HG02852 (cell line): ENCODE results near the gene IGSF10.
"Not testable (repeated sequence)": the region's sequence is repeated elsewhere in the genome, so short reads cannot be mapped to it uniquely, and the experiment has no call there.

Experiments used
- ATAC-seq: cut with Tn5 transposase; IDR thresholded peaks from one replicate; pipeline ENCODE4 v1.9.1; 2021; ENCODE audit warnings: mild to moderate bottlenecking, moderate library complexity; ENCODE audit not compliant: unreplicated experiment

The IGSF10 gene

GRCh38 chr3:151460774-151461450 is at the start of gene IGSF10:
Gene IGSF10 (minus strand): TSS chr3:151461061. CDS start chr3:151458709, 2,352 bp downstream.
- no peak for ATAC-seq

GRCh38 chr3:151509468-151510135 is 48.7 kb upstream of the IGSF10 start:
- not testable (repeated sequence) for ATAC-seq

DNA sequence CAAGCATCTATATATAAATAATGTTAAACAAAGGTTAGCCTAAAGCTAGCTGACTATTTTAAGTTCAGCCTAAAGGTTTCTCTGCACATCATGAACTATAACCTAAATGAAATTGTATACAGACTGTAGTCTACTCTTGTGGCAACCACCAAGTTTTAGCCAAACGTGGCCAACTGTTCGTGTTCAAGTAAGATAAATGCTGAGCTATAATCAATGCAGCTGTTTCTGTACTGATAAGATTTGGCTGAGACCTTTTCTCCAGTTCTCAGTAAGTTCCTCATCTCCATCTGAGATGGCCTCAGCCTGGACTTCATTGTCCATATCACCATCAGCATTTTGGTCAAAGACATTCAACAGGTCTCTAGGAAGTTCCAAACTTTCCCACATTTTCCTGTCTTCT is 43.7 kb upstream of the IGSF10 start:
- no peak for ATAC-seq

DNA sequence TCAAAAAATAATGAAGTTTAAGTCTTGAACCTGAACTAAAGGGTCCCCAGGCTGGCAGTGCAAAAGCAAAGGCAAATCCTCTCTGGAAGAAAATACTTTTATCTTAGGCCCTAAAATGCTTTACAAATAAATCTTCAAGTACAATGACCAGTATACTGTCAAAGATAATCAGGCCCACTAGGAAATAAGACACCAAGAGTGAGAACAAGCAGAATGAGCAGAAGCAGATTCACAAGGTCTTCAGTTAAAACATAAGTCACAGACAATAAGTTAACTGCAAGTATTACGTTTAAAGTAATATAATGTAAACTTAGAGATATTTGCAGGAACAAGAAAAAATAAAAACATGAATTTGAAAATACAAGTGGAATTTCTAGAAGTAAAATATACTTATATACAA is 42.2 kb upstream of the IGSF10 start:
- ATAC-seq, result no peak

- no peak for ATAC-seq
Measured at GRCh38 chr3:151501923-151502632, 41.2 kb upstream of the IGSF10 start.

DNA sequence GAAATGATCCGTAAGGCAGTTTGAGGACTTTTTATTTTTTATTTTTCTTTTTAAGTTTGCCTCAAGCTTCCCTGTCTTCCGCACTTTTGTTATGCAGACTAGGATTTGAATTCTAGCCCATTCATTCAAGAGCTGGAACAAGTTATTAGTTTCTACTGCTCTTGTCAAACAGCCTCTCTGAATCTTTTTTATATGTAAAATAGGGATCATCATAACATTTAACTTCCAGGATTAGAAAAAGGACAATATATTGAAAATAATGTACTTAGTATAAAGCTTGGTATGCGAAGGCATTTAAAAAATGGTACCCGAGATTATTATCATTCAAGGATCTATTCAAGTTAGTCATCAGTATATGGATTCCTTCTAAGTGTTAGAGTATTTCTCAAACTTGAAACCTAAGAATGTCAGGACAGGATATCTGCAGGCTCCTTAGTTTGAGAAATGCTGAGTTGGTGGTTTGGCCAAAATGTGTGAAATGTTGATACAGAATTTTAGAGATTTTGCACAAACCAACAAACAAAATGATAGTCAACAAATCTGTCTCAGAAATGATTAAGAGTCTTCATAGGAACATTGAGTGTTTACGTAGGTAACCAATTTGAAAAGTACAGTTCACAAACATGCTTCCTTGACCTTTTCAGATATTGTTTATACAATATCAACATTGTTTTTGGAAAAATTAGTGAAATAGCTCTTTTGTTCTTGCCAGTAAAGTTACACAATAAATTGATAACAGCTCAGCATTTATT is 40.5 kb upstream of the IGSF10 start:
- ATAC-seq, result no peak

GRCh38 chr3:151499168-151499567 is 38.3 kb upstream of the IGSF10 start:
- no peak for ATAC-seq

GRCh38 chr3:151491525-151491924 is 30.7 kb upstream of the IGSF10 start:
- ATAC-seq, result no peak

DNA sequence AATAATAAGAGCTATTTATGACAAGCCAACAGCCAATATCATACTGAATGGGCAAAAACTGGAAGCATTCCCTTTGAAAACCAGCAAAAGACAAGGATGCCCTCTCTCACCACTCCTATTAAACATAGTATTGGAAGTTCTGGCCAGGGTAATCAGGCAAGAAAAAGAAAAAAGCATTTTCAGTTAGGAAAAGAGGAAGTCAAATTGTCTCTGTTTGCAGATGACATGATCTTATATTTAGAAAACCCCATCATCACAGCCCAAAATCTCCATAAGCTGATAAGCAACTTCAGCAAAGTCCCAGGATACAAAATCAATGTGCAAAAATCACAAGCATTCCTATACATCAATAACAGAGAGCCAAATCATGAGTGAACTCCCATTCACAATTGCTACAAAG is 27.0 kb upstream of the IGSF10 start:
- not testable (repeated sequence) for ATAC-seq

- ATAC-seq, result no peak
Measured at GRCh38 chr3:151483961-151484520, 23.2 kb upstream of the IGSF10 start.

GRCh38 chr3:151483488-151483887 is 22.6 kb upstream of the IGSF10 start:
- ATAC-seq, result no peak

- ATAC-seq, result no peak
Measured at GRCh38 chr3:151480492-151480891, 19.6 kb upstream of the IGSF10 start.

- ATAC-seq, result no peak
Measured at GRCh38 chr3:151479452-151479851, 18.6 kb upstream of the IGSF10 start.

DNA sequence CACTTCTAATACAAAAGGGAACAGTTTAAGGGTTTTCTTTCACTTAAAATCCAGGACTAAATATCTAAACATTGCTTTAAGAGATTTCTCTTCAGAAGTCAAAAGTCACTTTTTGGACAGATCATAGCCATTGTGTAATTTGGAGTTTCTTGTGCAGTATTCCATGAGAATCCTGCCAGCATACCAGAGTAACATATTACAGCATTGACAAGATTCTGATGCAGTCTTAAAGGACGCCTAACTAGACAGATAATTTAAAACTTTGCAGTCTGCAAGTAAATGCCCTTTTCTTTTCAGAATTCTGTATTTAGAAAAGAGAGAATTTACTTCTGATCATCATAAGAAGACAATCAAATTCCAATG is 17.5 kb upstream of the IGSF10 start:
- no peak for ATAC-seq

GRCh38 chr3:151477591-151478334 is 16.9 kb upstream of the IGSF10 start:
- no peak for ATAC-seq

- no peak for ATAC-seq
Measured at GRCh38 chr3:151476344-151477018, 15.6 kb upstream of the IGSF10 start.

DNA sequence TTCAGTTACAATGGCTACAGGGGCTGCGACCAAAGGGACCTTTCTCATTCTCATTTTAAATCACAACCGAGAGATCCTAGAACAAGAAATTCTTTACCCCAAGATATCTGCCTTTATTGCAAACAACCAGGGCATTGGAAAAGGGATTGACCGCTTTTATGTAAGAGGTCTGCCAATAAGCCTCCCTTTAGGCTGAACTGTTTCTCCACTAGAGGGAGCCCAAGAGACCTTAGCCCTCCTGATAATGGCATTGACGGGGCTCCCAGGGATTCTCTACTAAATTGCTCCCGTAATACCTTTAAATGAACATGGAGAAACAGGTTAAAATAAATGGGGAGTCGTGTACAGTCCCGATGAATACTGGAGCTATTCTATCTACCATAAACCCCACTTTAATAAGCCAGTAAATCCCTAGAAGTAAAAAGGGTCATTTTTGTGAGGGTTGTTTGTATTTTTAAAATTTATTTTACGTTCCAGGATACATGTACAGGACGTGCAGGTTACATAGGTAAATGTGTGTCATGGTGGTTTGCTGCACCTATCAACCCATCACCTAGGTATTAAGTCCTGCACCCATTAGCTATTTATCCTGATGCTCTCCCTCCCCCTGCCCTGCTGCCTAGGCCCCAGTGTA is 7.5 kb upstream of the IGSF10 start:
- ATAC-seq, result peak; percentile 82

DNA sequence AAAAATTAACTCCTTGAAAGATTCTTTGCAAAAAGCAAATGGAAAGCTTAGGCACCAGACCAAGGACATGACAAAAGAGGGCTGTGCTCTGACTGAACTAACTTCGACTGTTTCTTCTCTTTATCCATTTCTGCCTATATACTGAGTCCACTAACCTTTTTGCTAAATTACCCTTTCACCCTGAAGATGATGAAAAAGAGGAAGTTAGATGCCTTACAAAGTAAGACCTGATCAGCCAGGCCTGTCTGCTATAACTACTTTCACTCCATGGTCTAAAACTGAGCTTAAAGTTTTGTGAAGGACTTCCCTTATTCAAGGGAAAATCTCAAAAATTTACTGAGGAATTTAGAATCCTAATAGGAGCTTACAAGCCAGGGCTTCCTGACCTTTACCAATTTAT is 6.2 kb upstream of the IGSF10 start:
- ATAC-seq, result no peak

DNA sequence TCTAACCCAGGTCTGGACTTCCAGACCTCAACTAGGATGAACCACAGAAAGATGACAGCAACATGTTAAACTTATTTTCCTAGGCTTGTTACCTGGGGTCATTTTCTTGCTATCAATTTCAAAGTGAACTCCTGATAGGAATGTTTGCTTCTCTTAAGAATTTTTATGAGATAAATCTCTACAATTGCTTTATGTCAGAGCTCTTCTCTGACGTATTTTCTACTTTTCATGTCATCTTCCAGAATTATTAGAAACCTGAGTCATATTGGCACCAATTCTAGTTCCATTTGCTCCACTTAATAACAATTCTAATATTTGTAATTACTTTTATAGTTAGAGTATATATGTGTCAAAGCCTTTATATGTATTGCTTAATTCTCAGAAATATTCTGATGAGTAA is 2.1 kb upstream of the IGSF10 start:
- ATAC-seq, result no peak
